KOPT-K1 (cell line): ENCODE results near the gene OR2F2.

Experiments
- H3K27ac ChIP-seq: fragments of 200-600 bp; sonication (generic); 2 replicates; pipeline ENCODE4 v1.5.1; 2016; ENCODE audit warnings: antibody characterized with exemption, mild to moderate bottlenecking, low read depth, low read length; ENCODE audit not compliant: poor library complexity, severe bottlenecking
- H3K36me3 ChIP-seq: fragments of 200-600 bp; sonication (generic); 2 replicates; pipeline ENCODE4 v1.5.1; 2017; ENCODE audit warnings: antibody characterized with exemption, mild to moderate bottlenecking, low read length, moderate library complexity; ENCODE audit not compliant: insufficient read depth
- H3K9me3 ChIP-seq: fragments of 200-600 bp; sonication (generic); 2 replicates; pipeline ENCODE4 v1.5.1; 2017; ENCODE audit warnings: antibody characterized with exemption, low read length, mild to moderate bottlenecking; ENCODE audit not compliant: insufficient read depth, poor library complexity, severe bottlenecking

OR2F2 gene

DNA sequence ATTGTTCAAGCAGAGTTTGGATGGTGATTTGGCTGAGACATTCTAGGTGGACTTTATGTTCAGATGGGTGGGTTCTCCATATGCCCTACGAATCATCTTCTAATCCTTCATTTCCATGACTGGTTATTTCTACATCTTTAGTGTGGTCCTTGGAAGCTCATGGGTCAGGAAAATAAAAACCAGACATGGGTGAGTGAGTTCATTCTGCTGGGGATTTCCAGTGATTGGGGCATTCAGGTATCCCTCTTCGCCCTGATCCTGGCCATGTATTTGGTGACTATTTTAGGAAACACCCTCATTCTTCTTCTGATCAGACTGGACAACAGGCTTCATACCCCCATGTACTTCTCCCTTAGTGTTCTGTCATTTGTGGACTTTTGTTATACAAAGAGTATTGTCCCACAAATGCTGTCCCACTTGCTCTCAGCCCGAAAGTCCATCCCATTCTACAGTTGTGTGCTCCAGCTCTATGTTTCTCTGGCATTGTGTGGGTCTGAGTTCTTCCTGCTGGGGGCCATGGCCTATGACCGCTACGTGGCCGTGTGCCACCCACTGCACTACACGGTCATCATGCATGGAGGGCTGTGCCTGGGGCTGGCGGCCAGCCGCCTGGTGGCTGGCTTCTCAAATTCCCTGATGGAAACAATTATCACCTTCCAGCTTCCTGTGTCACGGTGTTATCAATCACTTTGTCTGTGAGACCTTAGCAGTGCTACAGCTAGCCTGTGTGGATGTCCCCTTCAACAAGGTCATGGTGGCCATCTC is 45.9 kb downstream of the OR2F2 start:
- Histone ChIP-seq H3K27ac (no peak overlapping the region), H3K36me3 (no peaks in the 10 kb centered on the region), H3K9me3 (no peaks in the 10 kb centered on the region)

DNA sequence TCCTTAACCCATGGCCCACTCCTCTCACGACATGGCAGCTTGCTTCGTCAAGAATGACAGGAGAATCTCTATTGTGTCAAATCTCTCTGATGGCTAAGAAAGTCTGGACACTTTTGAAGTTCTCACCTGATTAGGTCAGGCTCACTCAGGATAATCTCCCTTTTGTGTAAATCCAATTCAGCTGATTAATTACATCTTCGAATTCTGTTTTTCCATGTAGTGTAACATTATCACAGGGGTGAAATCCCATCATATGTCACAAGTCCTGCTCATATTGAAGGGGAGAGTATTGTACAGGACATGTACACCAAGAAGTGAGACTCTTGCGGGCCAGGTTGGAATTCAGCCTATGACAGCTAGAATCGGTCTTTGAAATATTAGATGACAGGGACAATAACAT is 48.9 kb downstream of the OR2F2 start:
- peaks cover under 1% of the 10 kb centered on the region for H3K9me3 ChIP-seq
- no peak overlapping the region for H3K27ac ChIP-seq
- no peaks in the 10 kb centered on the region for H3K36me3 ChIP-seq
